BLaER1 (cell line): ENCODE results near the gene MBTD1.
A peak's percentile ranks its signal among the peaks of the same experiment; 100 is the strongest.
"Not testable (repeated sequence)": the region's sequence is repeated elsewhere in the genome, so short reads cannot be mapped to it uniquely, and the experiment has no call there.

Source experiments
- H3K27ac ChIP-seq: shearing (Covaris generic); formaldehyde crosslinking; 2 replicates; pipeline ENCODE4 v1.8.1; 2022
- H3K27me3 ChIP-seq: shearing (Covaris generic); formaldehyde crosslinking; 2 replicates; pipeline ENCODE4 v1.8.1; 2022
- H3K36me3 ChIP-seq: shearing (Covaris generic); formaldehyde crosslinking; 2 replicates; pipeline ENCODE4 v1.8.1; 2022
- H3K4me1 ChIP-seq: shearing (Covaris generic); formaldehyde crosslinking; 2 replicates; pipeline ENCODE4 v1.8.1; 2022
- H3K4me2 ChIP-seq: shearing (Covaris generic); formaldehyde crosslinking; 2 replicates; pipeline ENCODE4 v1.8.1; 2022
- H3K4me3 ChIP-seq: shearing (Covaris generic); formaldehyde crosslinking; 2 replicates; pipeline ENCODE4 v1.8.1; 2022
- H3K9ac ChIP-seq: shearing (Covaris generic); formaldehyde crosslinking; 2 replicates; pipeline ENCODE4 v1.8.1; 2022
- H3K9me3 ChIP-seq: shearing (Covaris generic); formaldehyde crosslinking; 2 replicates; pipeline ENCODE4 v1.8.1; 2022
- H4K20me1 ChIP-seq: shearing (Covaris generic); formaldehyde crosslinking; 2 replicates; pipeline ENCODE4 v1.8.1; 2022
- Cebpa-rat ChIP-seq: shearing (Covaris generic); IDR thresholded peaks from 2 replicates; pipeline ENCODE4 v1.8.1; 2022

The MBTD1 gene

DNA sequence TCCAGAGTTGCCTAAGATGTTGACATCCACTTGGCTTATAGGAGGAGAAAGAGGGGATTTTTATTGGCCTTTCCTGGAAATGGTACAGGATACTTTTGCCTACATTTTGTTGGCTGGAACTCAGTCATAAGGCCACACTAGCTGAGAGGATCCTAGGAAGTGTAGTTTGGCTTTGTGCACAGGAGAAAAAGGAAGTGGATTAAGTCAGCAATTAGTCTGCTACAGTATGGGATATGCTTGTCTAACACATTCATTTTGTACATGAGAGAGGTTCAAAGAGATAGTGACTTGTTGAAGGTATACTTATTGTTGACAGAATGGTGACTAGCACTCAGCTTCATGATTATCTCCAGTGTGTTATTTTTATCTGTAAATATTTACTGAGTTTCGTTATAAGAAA lies 10.8 kb upstream of the MBTD1 start:
- Histone ChIP-seq H3K4me1 (no peaks in the 10 kb centered on the region), H4K20me1 (peaks cover 89% of the 10 kb centered on the region), H3K4me2 (no peak overlapping the region), H3K36me3 (peaks cover 99% of the 10 kb centered on the region), H3K27ac (no peak overlapping the region), H3K27me3 (no peaks in the 10 kb centered on the region), H3K4me3 (no peak overlapping the region), H3K9me3 (no peaks in the 10 kb centered on the region), H3K9ac (no peak overlapping the region)
- TF ChIP-seq Cebpa-rat: no peak

DNA sequence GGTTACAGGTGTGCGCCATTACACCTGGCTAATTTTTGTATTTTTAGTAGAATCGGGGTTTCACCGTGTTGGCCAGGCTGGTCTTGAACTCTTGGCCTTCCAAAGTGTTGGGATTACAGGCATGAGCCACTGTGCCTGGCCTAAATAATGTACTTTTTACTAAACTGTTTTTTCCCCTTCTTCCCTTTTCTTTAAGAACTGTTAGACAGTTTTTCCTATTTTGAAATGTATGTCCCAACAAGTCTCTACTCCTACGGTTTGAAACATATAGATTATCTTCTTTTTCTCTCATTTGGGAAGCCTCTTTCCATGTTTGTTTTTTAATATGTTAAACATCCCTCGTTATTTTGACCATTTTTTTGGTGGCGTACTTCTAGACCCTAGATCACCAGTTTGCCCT lies 10.1 kb upstream of the MBTD1 start:
- no peaks in the 10 kb centered on the region for H3K27me3 ChIP-seq
- H3K27ac ChIP-seq: no peak overlapping the region
- H3K9ac ChIP-seq: no peak overlapping the region
- no peaks in the 10 kb centered on the region for H3K9me3 ChIP-seq
- H3K36me3 ChIP-seq: peaks cover 100% of the 10 kb centered on the region
- no peak for TF ChIP-seq Cebpa-rat
- H3K4me3 ChIP-seq: no peak overlapping the region
- H3K4me1 ChIP-seq: no peaks in the 10 kb centered on the region
- no peak overlapping the region for H3K4me2 ChIP-seq
- H4K20me1 ChIP-seq: peaks cover 96% of the 10 kb centered on the region

GRCh38 chr17:51264466-51264865 lies 4.6 kb upstream of the MBTD1 start:
- not testable (repeated sequence) for H3K4me2 ChIP-seq, H3K27me3 ChIP-seq, H3K27ac ChIP-seq, H3K9ac ChIP-seq, H3K4me3 ChIP-seq, H3K9me3 ChIP-seq
- Histone ChIP-seq H4K20me1 (peaks cover 95% of the 10 kb centered on the region), H3K4me1 (peaks cover 19% of the 10 kb centered on the region), H3K36me3 (peaks cover 72% of the 10 kb centered on the region)

DNA sequence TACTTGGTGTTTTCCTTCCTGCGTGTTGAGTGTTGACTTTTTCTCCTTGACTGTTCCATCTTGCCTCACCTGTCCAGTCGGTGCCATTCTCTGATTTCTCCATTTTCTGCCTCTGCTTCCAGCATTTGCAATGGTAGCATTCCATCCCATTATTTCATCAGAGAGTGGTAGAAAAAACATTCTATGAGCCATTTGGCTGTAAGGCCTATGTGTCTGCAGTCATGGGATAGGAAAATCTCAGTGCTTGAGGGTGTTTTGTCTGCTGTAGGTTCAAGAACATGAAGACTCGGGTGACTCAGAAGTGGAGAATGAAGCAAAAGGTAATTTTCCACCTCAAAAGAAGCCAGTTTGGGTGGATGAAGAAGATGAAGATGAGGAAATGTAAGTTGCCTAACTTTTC lies 3.2 kb upstream of the MBTD1 start:
- Histone ChIP-seq H3K9ac (no peak overlapping the region), H3K27ac (no peak overlapping the region), H3K4me2 (peak overlapping the region; percentile 91), H3K27me3 (no peaks in the 10 kb centered on the region), H3K9me3 (no peaks in the 10 kb centered on the region), H3K4me1 (peaks cover 29% of the 10 kb centered on the region), H3K36me3 (peaks cover 58% of the 10 kb centered on the region), H3K4me3 (no peak overlapping the region), H4K20me1 (peaks cover 95% of the 10 kb centered on the region)
- no peak for TF ChIP-seq Cebpa-rat

DNA sequence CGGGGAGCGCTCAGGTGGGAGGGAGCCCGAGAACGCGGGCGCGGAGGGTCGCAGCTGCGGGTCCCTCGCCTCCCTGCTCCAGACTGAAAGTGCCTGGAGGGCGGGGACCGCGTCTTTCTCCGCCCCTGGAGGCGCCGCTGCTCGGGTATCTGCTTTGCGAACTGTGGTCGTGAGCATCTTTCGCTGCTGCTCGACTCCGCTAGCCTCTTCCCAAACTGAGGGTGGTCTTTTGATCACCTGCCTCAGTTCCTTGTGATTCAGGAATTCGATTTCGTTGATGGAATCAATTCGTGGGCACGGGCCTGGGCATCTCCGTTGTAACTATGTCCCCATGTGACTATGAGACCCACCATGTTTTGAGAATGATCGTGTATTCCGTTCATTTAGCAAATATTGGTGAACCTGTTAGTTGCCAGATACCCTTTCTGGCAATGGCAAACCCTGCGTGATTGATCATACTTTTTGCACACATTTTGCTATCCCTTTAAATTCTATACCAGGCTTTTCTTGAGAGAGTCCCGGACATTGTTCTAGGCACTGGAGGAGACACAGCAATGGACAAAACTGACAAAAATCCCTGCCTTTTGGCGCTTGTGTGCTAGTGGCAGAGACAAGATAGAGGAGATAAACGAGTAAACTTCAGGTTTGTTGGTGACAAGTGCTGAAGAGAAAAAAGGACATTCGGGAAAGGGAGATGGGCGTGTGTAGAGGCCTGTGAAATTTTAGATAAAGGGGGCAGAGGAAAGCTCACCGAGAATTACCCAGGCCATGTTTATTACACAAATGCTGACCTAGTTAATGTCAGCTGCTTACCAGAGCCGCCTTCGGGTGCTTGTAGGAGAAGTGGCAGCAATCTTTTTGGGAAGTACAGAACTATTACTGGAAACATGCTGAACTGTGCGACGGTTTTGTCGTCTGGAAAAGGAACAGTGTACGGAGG lies 1.4 kb upstream of the MBTD1 start:
- Histone ChIP-seq H3K4me2 (peak overlapping the region; percentile 91), H3K9me3 (no peaks in the 10 kb centered on the region), H3K27ac (peak overlapping the region; percentile 99), H3K27me3 (no peaks in the 10 kb centered on the region), H3K4me3 (peak overlapping the region; percentile 92), H3K36me3 (peaks cover 47% of the 10 kb centered on the region), H3K4me1 (peaks cover 46% of the 10 kb centered on the region), H3K9ac (peak overlapping the region; percentile 99), H4K20me1 (peaks cover 95% of the 10 kb centered on the region)
- no peak for TF ChIP-seq Cebpa-rat

DNA sequence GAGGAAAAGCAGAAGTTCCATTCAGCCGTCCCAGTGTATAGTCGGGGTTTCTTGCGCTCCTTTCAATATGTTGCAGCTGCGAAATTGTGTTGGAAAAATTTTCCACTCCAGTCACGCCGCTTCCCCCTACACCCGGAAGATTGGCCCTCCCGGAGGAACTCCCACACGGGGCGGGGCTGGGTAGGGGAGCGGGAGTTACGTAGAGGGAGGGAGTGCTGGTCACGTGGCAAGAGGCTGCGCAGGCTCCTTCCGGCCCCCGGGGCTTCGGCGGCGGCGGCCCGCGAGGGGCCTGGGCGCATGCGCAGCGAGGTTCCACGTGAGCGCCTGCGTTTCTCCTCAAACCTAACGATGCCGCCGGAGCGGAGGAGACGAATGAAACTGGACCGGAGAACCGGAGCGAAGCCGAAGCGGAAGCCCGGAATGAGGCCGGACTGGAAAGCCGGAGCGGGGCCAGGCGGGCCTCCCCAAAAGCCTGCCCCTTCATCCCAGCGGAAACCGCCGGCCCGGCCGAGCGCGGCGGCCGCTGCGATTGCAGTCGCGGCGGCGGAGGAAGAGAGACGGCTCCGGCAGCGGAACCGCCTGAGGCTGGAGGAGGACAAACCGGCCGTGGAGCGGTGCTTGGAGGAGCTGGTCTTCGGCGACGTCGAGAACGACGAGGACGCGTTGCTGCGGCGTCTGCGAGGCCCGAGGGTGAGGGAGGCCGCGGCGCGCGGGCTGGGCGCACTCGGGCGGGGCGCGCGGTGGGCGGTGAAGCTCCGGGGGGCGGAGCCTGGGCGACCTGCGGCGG lies 581 bp upstream of the MBTD1 start, which contains the start of gene UTP18:
Gene UTP18, plus strand, starts transcription at position 310 of the 787 bp plus-strand sequence. Its CDS starts 39 bp downstream, at position 349.
- H3K27me3 ChIP-seq: no peaks in the 10 kb centered on the region
- peak within 1 kb of the TSS; percentile 98 for H3K4me2 ChIP-seq
- H3K9ac ChIP-seq: peak within 1 kb of the TSS; percentile 99
- peaks cover 49% of the 10 kb centered on the region for H3K4me1 ChIP-seq
- no peaks in the 10 kb centered on the region for H3K9me3 ChIP-seq
- H3K4me3 ChIP-seq: peak within 1 kb of the TSS; percentile 92
- no peak for TF ChIP-seq Cebpa-rat
- H4K20me1 ChIP-seq: peaks cover 95% of the 10 kb centered on the region
- peaks cover 47% of the 10 kb centered on the region for H3K36me3 ChIP-seq
- H3K27ac ChIP-seq: peak within 1 kb of the TSS; percentile 99

GRCh38 chr17:51258756-51259563 lies 889 bp downstream of the MBTD1 start:
- H3K4me2 ChIP-seq: peak overlapping the region; percentile 98
- no peaks in the 10 kb centered on the region for H3K9me3 ChIP-seq
- TF ChIP-seq Cebpa-rat: no peak
- H3K27ac ChIP-seq: peak overlapping the region; percentile 99
- H3K4me1 ChIP-seq: peaks cover 49% of the 10 kb centered on the region
- H3K4me3 ChIP-seq: peak overlapping the region; percentile 92
- peaks cover 95% of the 10 kb centered on the region for H4K20me1 ChIP-seq
- peak overlapping the region; percentile 99 for H3K9ac ChIP-seq
- peaks cover 47% of the 10 kb centered on the region for H3K36me3 ChIP-seq
- H3K27me3 ChIP-seq: no peaks in the 10 kb centered on the region

- Histone ChIP-seq H3K4me1 (peaks cover 43% of the 10 kb centered on the region), H3K27ac (peak overlapping the region; percentile 39), H3K36me3 (peaks cover 45% of the 10 kb centered on the region), H3K9me3 (peaks cover 1% of the 10 kb centered on the region; the same call in 1 of the 2 replicates), H3K4me3 (peak overlapping the region; percentile 92), H4K20me1 (peaks cover 95% of the 10 kb centered on the region), H3K27me3 (no peaks in the 10 kb centered on the region), H3K9ac (peak overlapping the region; percentile 99), H3K4me2 (peak overlapping the region; percentile 98)
- TF ChIP-seq Cebpa-rat: no peak; the same call in 1 of the 2 replicates
These were observed 2.4 kb downstream of the MBTD1 start for GRCh38 chr17:51257150-51258081.
